Tibial nerve (tissue), 4 donors: ENCODE data around the gene ZAR1L.

Experiments
- EP300 ChIP-seq, 2 donors: sonication (generic); formaldehyde crosslinking; IDR thresholded peaks; one replicate each; pipeline ENCODE4 v1.6.1; 2017; ENCODE audit warnings: antibody characterized with exemption in 2 of 2, mild to moderate bottlenecking in 1 of 2
- POLR2A ChIP-seq, 2 donors: fragments of 450-650 bp; IDR thresholded peaks; one replicate each; pipeline ENCODE4 v1.6.1; 2017; ENCODE audit warnings: antibody characterized with exemption in 2 of 2, mild to moderate bottlenecking in 2 of 2, moderate library complexity in 2 of 2
- TF ChIP-seq, protein P1 (sequence below), 5 experiments: fragments of 200-600 bp in 3 of 5; fragments of 450-650 bp in 2 of 5; sonication (generic) in 3 of 5; IDR thresholded peaks; one replicate each; pipeline ENCODE4 v1.5.1; 2016 to 2019; ENCODE audit warnings: antibody characterized with exemption in 5 of 5, mild to moderate bottlenecking in 3 of 5, moderate library complexity in 2 of 5

DNA sequence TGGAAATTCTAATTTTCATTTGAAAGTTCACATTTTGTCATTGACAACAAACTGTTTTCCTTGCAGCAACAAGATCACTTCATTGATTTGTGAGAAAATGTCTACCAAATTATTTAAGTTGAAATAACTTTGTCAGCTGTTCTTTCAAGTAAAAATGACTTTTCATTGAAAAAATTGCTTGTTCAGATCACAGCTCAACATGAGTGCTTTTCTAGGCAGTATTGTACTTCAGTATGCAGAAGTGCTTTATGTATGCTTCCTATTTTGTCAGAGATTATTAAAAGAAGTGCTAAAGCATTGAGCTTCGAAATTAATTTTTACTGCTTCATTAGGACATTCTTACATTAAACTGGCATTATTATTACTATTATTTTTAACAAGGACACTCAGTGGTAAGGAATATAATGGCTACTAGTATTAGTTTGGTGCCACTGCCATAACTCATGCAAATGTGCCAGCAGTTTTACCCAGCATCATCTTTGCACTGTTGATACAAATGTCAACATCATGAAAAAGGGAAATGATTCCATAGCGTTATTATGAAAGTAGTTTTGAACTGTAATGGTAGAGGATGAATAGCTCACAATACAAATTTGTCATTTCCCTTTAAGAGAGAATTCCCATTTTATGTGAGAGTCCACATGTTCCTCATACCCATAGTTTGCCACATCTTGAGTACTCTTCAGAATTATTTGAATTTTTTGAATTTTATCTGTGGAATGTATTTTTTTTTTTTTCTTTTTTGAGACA lies 2.7 kb upstream of the ZAR1L start:
- TF ChIP-seq EP300 (IDR thresholded peaks at IDR 0.05), result no peak
- no peak for TF ChIP-seq POLR2A (IDR thresholded peaks at IDR 0.05)
- TF ChIP-seq, protein P1, sequence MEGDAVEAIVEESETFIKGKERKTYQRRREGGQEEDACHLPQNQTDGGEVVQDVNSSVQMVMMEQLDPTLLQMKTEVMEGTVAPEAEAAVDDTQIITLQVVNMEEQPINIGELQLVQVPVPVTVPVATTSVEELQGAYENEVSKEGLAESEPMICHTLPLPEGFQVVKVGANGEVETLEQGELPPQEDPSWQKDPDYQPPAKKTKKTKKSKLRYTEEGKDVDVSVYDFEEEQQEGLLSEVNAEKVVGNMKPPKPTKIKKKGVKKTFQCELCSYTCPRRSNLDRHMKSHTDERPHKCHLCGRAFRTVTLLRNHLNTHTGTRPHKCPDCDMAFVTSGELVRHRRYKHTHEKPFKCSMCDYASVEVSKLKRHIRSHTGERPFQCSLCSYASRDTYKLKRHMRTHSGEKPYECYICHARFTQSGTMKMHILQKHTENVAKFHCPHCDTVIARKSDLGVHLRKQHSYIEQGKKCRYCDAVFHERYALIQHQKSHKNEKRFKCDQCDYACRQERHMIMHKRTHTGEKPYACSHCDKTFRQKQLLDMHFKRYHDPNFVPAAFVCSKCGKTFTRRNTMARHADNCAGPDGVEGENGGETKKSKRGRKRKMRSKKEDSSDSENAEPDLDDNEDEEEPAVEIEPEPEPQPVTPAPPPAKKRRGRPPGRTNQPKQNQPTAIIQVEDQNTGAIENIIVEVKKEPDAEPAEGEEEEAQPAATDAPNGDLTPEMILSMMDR (IDR thresholded peaks at IDR 0.05), result no peak
